ENCODE results near the gene MAN1C1. TPM values are rescaled to one million over a fixed set of nuclear protein-coding genes. Genes with fewer than 3 reads are reported as not detected.

Gene MAN1C1
- total and polyA plus RNA-seq, 10 of the 15 experiments (the other 5 are each of a cell fraction or from before 2014, with no cell fraction given) = 0.12 to 0.56 (median 0.22) TPM; not detected in 3

GRCh38 chr1:25590096-25590824, 26.3 kb upstream of the MAN1C1 start:
- Histone ChIP-seq H3K36me3 (ENCODE audit: control insufficient read depth in 2 of 2, insufficient read depth in 2 of 2, low read length in 1 of 2) (no peaks in the 10 kb centered on the region), H3K4me3 (no peak overlapping the region), H3K9ac (ENCODE audit: control insufficient read depth, insufficient read depth, low read length) (no peak overlapping the region), H3K9me3 (replicated peaks; ENCODE audit: control insufficient read depth, insufficient read depth, low read length) (no peaks in the 10 kb centered on the region), H3K4me2 (ENCODE audit: control insufficient read depth, insufficient read depth) (no peak overlapping the region), H3K27me3 (replicated peaks in 1 of 2; ENCODE audit: control insufficient read depth in 2 of 2, insufficient read depth in 2 of 2, low read length in 1 of 2) (no peaks in the 10 kb centered on the region), H3K4me1 (ENCODE audit: control insufficient read depth, insufficient read depth, low read length) (peaks cover 9% of the 10 kb centered on the region; the same call in 1 of the 2 replicates), H2AFZ (ENCODE audit: control insufficient read depth, low read depth, low read length) (no peak overlapping the region), H3K79me2 (ENCODE audit: control insufficient read depth, insufficient read depth, low read length) (no peaks in the 10 kb centered on the region), H4K20me1 (ENCODE audit: control insufficient read depth, insufficient read depth) (no peaks in the 10 kb centered on the region; the same call in 1 of the 2 replicates), H3K27ac (ENCODE audit: control insufficient read depth, insufficient read depth) (no peak overlapping the region)
- 80% methylated on average over 8 of the region's 8 CpGs for WGBS (ENCODE audit: insufficient coverage, insufficient replicate concordance, low lambda C conversion rate, missing lambda C conversion rate)
- in situ Hi-C loops (cut with MboI) (no loop called here), intact Hi-C loops (cut with micrococcal nuclease; ENCODE audit: unreplicated experiment) (no loop called here)
- ChIA-PET SMC1A (ENCODE audit: uncharacterized antibody, unreplicated experiment) (no interaction called here), RAD21 (ENCODE audit: unreplicated experiment) (no interaction called here), POLR2A (interaction anchor here (0.6 kb wide), 1 partner anchor 1357 kb away, joined by 3 read pairs; no protein-coding TSS in a partner anchor), CTCF (interaction anchor here (0.6 to 1.0 kb wide), 2 partner anchors 17 to 1175 kb away, joined by 3 to 6 read pairs; partner anchors contain the start of gene NIPAL3)
- no peak for FAIRE-seq
- DNase-seq (ENCODE audit: low read depth, low spot score) = no peak
- TF ChIP-seq CTCF (IDR thresholded peaks at IDR 0.05 in 2 of 3, conservative IDR thresholded peaks at IDR 0.05 in 1 of 3; ENCODE audit: control insufficient read depth in 2 of 3, extremely low read depth in 1 of 3, insufficient read depth in 1 of 3, low read depth in 3 of 3, low read length in 3 of 3) (0 out of 6 replicates have a peak, but pooled peaks of 1 of the 3 experiments have one; percentile 1), CUX1 (IDR thresholded peaks at IDR 0.05; ENCODE audit: insufficient replicate concordance, low read depth, low read length) (no peak)
- no peak for ATAC-seq
- BruUV-seq (replicated peaks) = no TSS peak

All from GM12878 (cell line).